Neural progenitor cell (in vitro differentiated cells): ENCODE data around the gene TSPAN18.

ENCODE experiments used
- EZH2 ChIP-seq: fragments of 200-600 bp; sonication (generic); IDR thresholded peaks from 2 replicates; pipeline ENCODE4 v1.6.1; 2017; ENCODE audit warnings: antibody characterized with exemption, mild to moderate bottlenecking, moderate library complexity
- EZH2phosphoT487 ChIP-seq: fragments of 200-600 bp; sonication (generic); IDR thresholded peaks from 2 replicates; pipeline ENCODE4 v1.6.1; 2017; ENCODE audit warnings: antibody characterized with exemption
- TF ChIP-seq, protein P1 (sequence below): fragments of 200-600 bp; sonication (generic); IDR thresholded peaks from 2 replicates; pipeline ENCODE4 v1.5.1; 2017; ENCODE audit warnings: antibody characterized with exemption, mild to moderate bottlenecking

DNA sequence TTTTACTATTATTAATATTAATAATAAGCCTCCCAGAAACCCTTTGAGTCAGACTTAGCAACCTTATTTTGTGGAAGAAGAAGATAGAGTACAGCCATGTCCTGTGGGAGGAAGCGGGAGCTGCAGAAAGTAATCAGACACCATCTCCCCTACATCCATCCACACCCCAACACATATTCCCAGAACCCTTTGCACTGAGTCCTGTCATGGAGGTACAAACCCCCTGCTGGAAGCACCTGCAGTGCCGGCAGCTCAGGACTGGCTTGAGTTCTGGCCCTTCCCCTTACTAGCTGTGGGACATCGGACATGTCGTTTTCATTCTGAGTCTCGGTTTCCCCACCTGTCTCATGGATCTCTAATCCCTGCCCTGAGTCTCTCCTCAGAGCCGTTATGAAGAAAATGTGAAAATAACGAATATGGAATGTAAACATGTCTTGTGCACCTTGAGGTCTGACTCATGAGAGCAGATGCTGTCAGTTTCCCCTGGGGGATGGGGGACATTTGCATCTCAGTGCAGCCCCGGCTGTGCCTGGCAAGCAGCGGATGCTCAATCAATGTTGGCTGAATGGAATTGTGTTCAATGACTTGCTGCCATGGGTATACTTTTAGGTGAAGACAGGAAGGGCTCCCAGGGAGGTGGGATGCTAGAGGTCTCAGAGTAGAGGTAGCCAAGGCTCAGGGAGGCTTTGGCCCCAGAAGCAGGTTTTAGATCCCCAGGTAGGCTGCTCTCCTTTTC lies 178.5 kb downstream of the TSPAN18 start:
- TF ChIP-seq, protein P1, sequence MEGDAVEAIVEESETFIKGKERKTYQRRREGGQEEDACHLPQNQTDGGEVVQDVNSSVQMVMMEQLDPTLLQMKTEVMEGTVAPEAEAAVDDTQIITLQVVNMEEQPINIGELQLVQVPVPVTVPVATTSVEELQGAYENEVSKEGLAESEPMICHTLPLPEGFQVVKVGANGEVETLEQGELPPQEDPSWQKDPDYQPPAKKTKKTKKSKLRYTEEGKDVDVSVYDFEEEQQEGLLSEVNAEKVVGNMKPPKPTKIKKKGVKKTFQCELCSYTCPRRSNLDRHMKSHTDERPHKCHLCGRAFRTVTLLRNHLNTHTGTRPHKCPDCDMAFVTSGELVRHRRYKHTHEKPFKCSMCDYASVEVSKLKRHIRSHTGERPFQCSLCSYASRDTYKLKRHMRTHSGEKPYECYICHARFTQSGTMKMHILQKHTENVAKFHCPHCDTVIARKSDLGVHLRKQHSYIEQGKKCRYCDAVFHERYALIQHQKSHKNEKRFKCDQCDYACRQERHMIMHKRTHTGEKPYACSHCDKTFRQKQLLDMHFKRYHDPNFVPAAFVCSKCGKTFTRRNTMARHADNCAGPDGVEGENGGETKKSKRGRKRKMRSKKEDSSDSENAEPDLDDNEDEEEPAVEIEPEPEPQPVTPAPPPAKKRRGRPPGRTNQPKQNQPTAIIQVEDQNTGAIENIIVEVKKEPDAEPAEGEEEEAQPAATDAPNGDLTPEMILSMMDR = no peak
- TF ChIP-seq EZH2 (no peak), EZH2phosphoT487 (no peak)
